Tibial nerve (tissue), 4 donors: ENCODE results near the gene NLN. TPM values are rescaled to one million over a fixed set of nuclear protein-coding genes. Genes with fewer than 3 reads are reported as not detected.
A peak's percentile ranks its signal among the peaks of the same experiment; 100 is the strongest.

Experiments
- DNase-seq, 2 donors: peaks; one replicate each; pipeline ENCODE4 v3.0.0-alpha.2; 2019; ENCODE audit warnings: low spot score in 2 of 2
- H3K27ac ChIP-seq, 4 donors: fragments of 200-600 bp; sonication (generic) in 3 of 4; one replicate each; pipeline ENCODE4 v1.5.1; 2017 to 2019; ENCODE audit warnings: mild to moderate bottlenecking in 1 of 4
- H3K27me3 ChIP-seq, 2 donors: fragments of 200-600 bp; sonication (generic) in 1 of 2; one replicate each; pipeline versions ENCODE4 v1.5.1 to v1.6.0; 2017 to 2019
- H3K36me3 ChIP-seq, 3 donors: fragments of 200-600 bp; sonication (generic); one replicate each; pipeline ENCODE4 v1.5.1; 2018 to 2019
- H3K4me1 ChIP-seq, 4 donors: fragments of 200-600 bp; sonication (generic) in 3 of 4; one replicate each; pipeline ENCODE4 v1.5.1; 2017 to 2019
- H3K4me3 ChIP-seq, 4 donors: fragments of 200-600 bp; sonication (generic) in 3 of 4; one replicate each; pipeline ENCODE4 v1.5.1; 2017 to 2019; ENCODE audit warnings: mild to moderate bottlenecking in 1 of 4, moderate library complexity in 1 of 4
- H3K9me3 ChIP-seq, 4 donors: fragments of 200-600 bp; sonication (generic) in 3 of 4; one replicate each; pipeline ENCODE4 v1.5.1; 2017 to 2019
- CTCF ChIP-seq, 5 experiments: fragments of 200-600 bp in 3 of 5; fragments of 450-650 bp in 2 of 5; sonication (generic) in 3 of 5; IDR thresholded peaks; one replicate each; pipeline ENCODE4 v1.5.1; 2016 to 2019; ENCODE audit warnings: antibody characterized with exemption in 5 of 5, mild to moderate bottlenecking in 3 of 5, moderate library complexity in 2 of 5
- EP300 ChIP-seq, 2 donors: sonication (generic); formaldehyde crosslinking; IDR thresholded peaks; one replicate each; pipeline ENCODE4 v1.6.1; 2017; ENCODE audit warnings: antibody characterized with exemption in 2 of 2, mild to moderate bottlenecking in 1 of 2
- POLR2A ChIP-seq, 2 donors: fragments of 450-650 bp; IDR thresholded peaks; one replicate each; pipeline ENCODE4 v1.6.1; 2017; ENCODE audit warnings: antibody characterized with exemption in 2 of 2, mild to moderate bottlenecking in 2 of 2, moderate library complexity in 2 of 2
- WGBS, 2 donors: methylation state at CpG; one replicate each; pipeline ENCODE4 v1.1.5; 2018; 5-methylcytosine and 5-hydroxymethylcytosine counted together
- total RNA-seq, 4 donors: library from RNA; depleted of rRNA; stranded (reverse); fragments of >200 nt; gene quantifications; one replicate each; pipeline ENCODE4 v1.1.0, GENCODE V29; 2016

Gene NLN
- total RNA-seq, 4 donors from 2014 or later = 10.9 to 28.6 (median 19.2) TPM

- H3K36me3 ChIP-seq = peaks cover 0 to 38% (median 0%) of the 10 kb centered on the region in 3 donors
- no peak overlapping the region for H3K27ac ChIP-seq
- no peaks in the 10 kb centered on the region for H3K9me3 ChIP-seq
- H3K4me1 ChIP-seq = peaks cover 0 to 17% (median 1%) of the 10 kb centered on the region in 4 donors
- TF ChIP-seq EP300 (IDR thresholded peaks at IDR 0.05) = no peak
- TF ChIP-seq CTCF (IDR thresholded peaks at IDR 0.05) = no peak
- TF ChIP-seq POLR2A (IDR thresholded peaks at IDR 0.05) = no peak
- no peaks in the 10 kb centered on the region for H3K27me3 ChIP-seq
- no peak for DNase-seq
- no peak overlapping the region for H3K4me3 ChIP-seq
Observed at GRCh38 chr5:65718576-65719310, 3.3 kb upstream of the NLN start.

DNA sequence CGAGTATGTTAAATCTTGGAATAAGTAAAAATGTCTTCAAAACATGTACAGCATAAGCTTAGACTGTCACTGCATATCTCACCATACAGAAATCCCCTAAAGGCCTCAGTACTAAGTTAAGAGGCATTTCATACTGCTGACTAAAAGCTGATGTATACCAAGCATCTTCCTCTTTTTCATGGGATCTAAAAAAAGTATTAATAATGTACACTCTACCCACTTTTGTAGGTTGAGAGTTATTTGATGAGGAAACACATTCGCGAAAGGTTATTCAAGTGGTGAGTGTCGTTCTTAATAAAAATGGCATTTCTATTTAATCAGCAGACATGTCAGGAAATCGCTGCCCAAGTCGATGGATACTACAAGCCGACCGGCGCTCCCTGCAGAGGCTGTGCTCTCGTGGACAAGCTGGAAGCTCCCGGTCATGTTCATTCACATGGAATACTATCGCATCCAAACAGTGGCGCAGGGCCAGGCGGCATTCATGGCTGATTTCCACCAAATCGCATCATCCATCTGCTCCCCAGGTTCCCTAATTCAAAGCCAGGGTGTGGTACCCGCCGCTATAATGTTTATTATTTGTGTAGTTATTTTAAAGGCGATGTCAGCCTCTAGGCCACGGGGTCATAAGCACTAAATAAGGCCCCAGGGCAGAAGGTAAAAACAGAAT is 820 bp upstream of the NLN start:
- DNase-seq = peak; percentile 46 to 55
- 3% methylated on average over 19 of the region's 19 CpGs for WGBS, 2 donors
- H3K36me3 ChIP-seq = peaks cover 0 to 21% (median 0%) of the 10 kb centered on the region in 3 donors
- H3K4me3 ChIP-seq = peak overlapping the region; percentile 62 to 99 (median 93)
- H3K27ac ChIP-seq = peak overlapping the region in 3 of 4 donors; percentile 89 to 90 (median 89)
- no peak for TF ChIP-seq POLR2A (IDR thresholded peaks at IDR 0.05)
- no peak for TF ChIP-seq CTCF (IDR thresholded peaks at IDR 0.05)
- no peak for TF ChIP-seq EP300 (IDR thresholded peaks at IDR 0.05)
- no peaks in the 10 kb centered on the region for H3K9me3 ChIP-seq
- H3K4me1 ChIP-seq = peaks cover 0 to 26% (median 1%) of the 10 kb centered on the region in 4 donors
- H3K27me3 ChIP-seq = no peaks in the 10 kb centered on the region

- WGBS, 2 donors = 2 to 3% methylated on average over 27 to 28 of the region's 28 CpGs
- peaks cover 0 to 26% (median 1%) of the 10 kb centered on the region in 4 donors for H3K4me1 ChIP-seq
- H3K27ac ChIP-seq = peak overlapping the region; percentile 39 to 89 (median 86)
Observed at GRCh38 chr5:65722575-65723403, 784 bp downstream of the NLN start.

DNA sequence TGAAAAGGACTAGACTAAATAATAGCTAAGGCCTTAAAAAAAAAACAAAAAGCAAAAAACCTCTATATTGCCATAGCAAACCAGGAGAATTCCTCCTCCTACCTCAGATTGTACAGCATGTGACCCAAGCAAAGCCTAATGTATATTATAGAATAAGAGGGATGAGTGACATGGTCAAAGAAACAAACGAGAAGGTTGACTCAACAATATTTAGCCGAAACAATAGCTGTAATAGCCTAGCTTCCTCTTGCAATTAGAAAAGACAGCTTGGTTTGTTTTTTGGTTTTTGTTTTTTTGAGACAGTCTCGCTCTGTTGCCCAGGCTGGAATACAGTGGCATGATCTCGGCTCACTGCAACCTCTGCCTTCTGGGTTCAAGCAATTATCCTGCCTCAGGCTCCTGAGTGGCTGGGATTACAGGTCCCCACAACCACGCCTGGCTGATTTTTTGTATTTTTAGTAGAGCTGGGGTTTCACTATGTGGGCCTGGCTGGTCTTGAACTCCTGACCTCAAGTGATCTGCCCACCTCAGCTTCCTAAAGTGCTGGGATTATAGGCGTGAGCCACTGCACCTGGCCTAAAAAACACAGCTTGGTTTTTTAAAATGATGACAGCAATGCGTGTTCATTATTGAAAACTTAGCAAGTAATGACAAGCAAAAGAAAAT is 5.6 kb downstream of the NLN start:
- Histone ChIP-seq H3K27me3 (no peaks in the 10 kb centered on the region), H3K9me3 (no peaks in the 10 kb centered on the region), H3K27ac (no peak overlapping the region), H3K4me3 (no peak overlapping the region), H3K36me3 (no peaks in the 10 kb centered on the region), H3K4me1 (peaks cover 0 to 9% (median 0%) of the 10 kb centered on the region in 4 donors)
- no peak for TF ChIP-seq CTCF (IDR thresholded peaks at IDR 0.05)
- no peak for TF ChIP-seq POLR2A (IDR thresholded peaks at IDR 0.05)
- TF ChIP-seq EP300 (IDR thresholded peaks at IDR 0.05) = no peak
- DNase-seq = no peak
- WGBS, 2 donors = 82 to 83% methylated on average over 7 of the region's 7 CpGs

More at GRCh38 chr5:65722575-65723403, 784 bp downstream of the NLN start:
- no peak for DNase-seq
- no peak for TF ChIP-seq CTCF (IDR thresholded peaks at IDR 0.05)
- no peak for TF ChIP-seq POLR2A (IDR thresholded peaks at IDR 0.05)
- no peak for TF ChIP-seq EP300 (IDR thresholded peaks at IDR 0.05)
- Histone ChIP-seq H3K36me3 (peaks cover 0 to 7% (median 0%) of the 10 kb centered on the region in 3 donors), H3K4me3 (peak overlapping the region; percentile 62 to 99 (median 82)), H3K9me3 (no peaks in the 10 kb centered on the region), H3K27me3 (no peaks in the 10 kb centered on the region)
